Keratinocyte (primary cell): Measurements from ENCODE around the gene WDR7. TPM values are rescaled to one million over a fixed set of nuclear protein-coding genes. Genes with fewer than 3 reads are reported as not detected.
A peak's percentile ranks its signal among the peaks of the same experiment; 100 is the strongest.

Source experiments
- DNase-seq: peaks from one replicate; pipeline ENCODE4 v3.0.0-alpha.2; 2011; ENCODE audit warnings: low read depth, missing footprints, low spot score
- FAIRE-seq: peaks from 2 replicates; lab custom pipeline; 2011; peaks lifted over from hg19 to GRCh38; lab: Jason Lieb, UNC
- H2AFZ ChIP-seq: 2 replicates; pipeline ENCODE4 v1.6.0; 2012; ENCODE audit warnings: low read length, control low read depth, inconsistent platforms; ENCODE audit not compliant: control insufficient read depth
- H3K27ac ChIP-seq: 2 replicates; pipeline ENCODE4 v1.5.1; 2011; ENCODE audit warnings: low read length; ENCODE audit not compliant: control insufficient read depth, insufficient read depth
- H3K27me3 ChIP-seq: 3 replicates; pipeline ENCODE4 v1.6.0; 2011; ENCODE audit warnings: low read length; ENCODE audit not compliant: control insufficient read depth, insufficient read depth; ENCODE audit errors: extremely low read depth
- H3K36me3 ChIP-seq, 2 experiments: 2 replicates in 1 of 2; 3 replicates in 1 of 2; pipeline ENCODE4 v1.5.1; 2011; ENCODE audit warnings: low read length in 2 of 2, mild to moderate bottlenecking in 1 of 2; ENCODE audit not compliant: control insufficient read depth in 2 of 2, insufficient read depth in 2 of 2; ENCODE audit errors: extremely low read depth in 1 of 2
- H3K4me1 ChIP-seq: 3 replicates; pipeline ENCODE4 v1.5.1; 2011; ENCODE audit warnings: low read length; ENCODE audit not compliant: control insufficient read depth, insufficient read depth; ENCODE audit errors: extremely low read depth
- H3K4me2 ChIP-seq: 3 replicates; pipeline ENCODE4 v1.6.0; 2011; ENCODE audit warnings: low read depth, low read length; ENCODE audit not compliant: control insufficient read depth, insufficient read depth; ENCODE audit errors: extremely low read depth
- H3K4me3 ChIP-seq, 3 experiments: fragments of 200-600 bp in 1 of 3; sonication (generic) in 1 of 3; 2 replicates in 2 of 3; 3 replicates in 1 of 3; pipeline ENCODE4 v1.5.1; 2011 to 2016; ENCODE audit warnings: low read length in 3 of 3, mild to moderate bottlenecking in 3 of 3, control low read depth in 2 of 3, inconsistent platforms in 1 of 3, low read depth in 1 of 3, mixed read lengths in 1 of 3, mixed run types in 1 of 3, moderate library complexity in 1 of 3; ENCODE audit not compliant: control insufficient read depth in 2 of 3, insufficient read depth in 2 of 3; ENCODE audit errors: extremely low read depth in 1 of 3
- H3K79me2 ChIP-seq: 2 replicates; pipeline ENCODE4 v1.6.0; 2012; ENCODE audit warnings: low read length; ENCODE audit not compliant: control insufficient read depth, insufficient read depth
- H3K9ac ChIP-seq: 3 replicates; pipeline ENCODE4 v1.6.0; 2011; ENCODE audit warnings: low read length; ENCODE audit not compliant: control insufficient read depth, insufficient read depth; ENCODE audit errors: extremely low read depth
- H3K9me1 ChIP-seq: 3 replicates; pipeline ENCODE4 v1.6.0; 2011; ENCODE audit warnings: low read length; ENCODE audit not compliant: control insufficient read depth, insufficient read depth; ENCODE audit errors: extremely low read depth
- H3K9me3 ChIP-seq: 2 replicates; pipeline ENCODE4 v1.5.1; 2012; ENCODE audit warnings: low read depth, low read length; ENCODE audit not compliant: control insufficient read depth
- H4K20me1 ChIP-seq: 3 replicates; pipeline ENCODE4 v1.6.0; 2011; ENCODE audit warnings: low read length; ENCODE audit not compliant: control insufficient read depth, insufficient read depth; ENCODE audit errors: extremely low read depth
- CTCF ChIP-seq, 3 experiments: IDR thresholded peaks in 1 of 3; conservative IDR thresholded peaks in 1 of 3; optimal IDR thresholded peaks in 1 of 3; 2 replicates in 2 of 3; 3 replicates in 1 of 3; pipeline versions ENCODE3 to v1.5.1; 2011; ENCODE audit warnings: low read length in 3 of 3, mild to moderate bottlenecking in 3 of 3, moderate library complexity in 2 of 3, control low read depth in 1 of 3, inconsistent platforms in 1 of 3; ENCODE audit not compliant: insufficient read depth in 2 of 3; ENCODE audit errors: extremely low read depth in 1 of 3
- EZH2 ChIP-seq: IDR thresholded peaks from one replicate; pipeline ENCODE4 v1.6.1; 2012; ENCODE audit warnings: inconsistent platforms, mild to moderate bottlenecking, low read length, moderate library complexity
- dilution Hi-C: fragments of 300-500 bp; cut with MboI; formaldehyde crosslinking; loops from one replicate; pipeline ENCODE4 v1.7.0; 2020; ENCODE audit warnings: low sequenced_read_pairs; ENCODE audit not compliant: extremely low pct_ligation_motif_present
- polyA plus RNA-seq, 5 experiments: library from polyadenylated mRNA; depleted of rRNA in 3 of 5; stranded (reverse) in 3 of 5; stranded (forward) in 1 of 5; unstranded in 1 of 5; fragments of >200 nt; gene quantifications; 1 replicate in 1 of 5; 2 replicates in 3 of 5; 3 replicates in 1 of 5; pipeline versions ENCODE4 v1.2.1 to v1.2.3, GENCODE V29; 2011 to 2012; ENCODE audit warnings: missing spikeins in 2 of 5, low read depth in 1 of 5, low replicate concordance in 1 of 5

WDR7 gene
- polyA plus RNA-seq, 1 donor (not counting 4 experiments of a cell fraction or from before 2014, with no cell fraction given) = 6.9 TPM

GRCh38 chr18:56649996-56650395 is 1.2 kb upstream of the WDR7 start:
- H3K36me3 ChIP-seq = no peaks in the 10 kb centered on the region
- FAIRE-seq (no peak), DNase-seq (no peak)
- H3K4me1 ChIP-seq = peaks cover 11% of the 10 kb centered on the region
- no peak for TF ChIP-seq CTCF (optimal IDR thresholded peaks at IDR 0.05 in 1 of 3, IDR thresholded peaks at IDR 0.05 in 1 of 3, conservative IDR thresholded peaks at IDR 0.05 in 1 of 3; ENCODE audit: extremely low read depth in 1 of 3, insufficient read depth in 2 of 3, low read length in 3 of 3)
- TF ChIP-seq EZH2 = no peak
- no peak overlapping the region for H3K27ac ChIP-seq
- no peak overlapping the region for H3K4me2 ChIP-seq
- H3K9me1 ChIP-seq = no peaks in the 10 kb centered on the region
- no peak overlapping the region for H3K9ac ChIP-seq
- peaks cover 14% of the 10 kb centered on the region for H3K79me2 ChIP-seq
- H4K20me1 ChIP-seq = no peaks in the 10 kb centered on the region
- no peaks in the 10 kb centered on the region for H3K27me3 ChIP-seq
- H3K4me3 ChIP-seq = no peak overlapping the region
- H3K9me3 ChIP-seq = no peaks in the 10 kb centered on the region
- dilution Hi-C loops = no loop called here
- no peak overlapping the region for H2AFZ ChIP-seq

GRCh38 chr18:56651771-56652092 is 573 bp downstream of the WDR7 start:
- H3K4me3 ChIP-seq = peak overlapping the region; percentile 89 to 98 (median 94)
- peaks cover 11% of the 10 kb centered on the region for H3K4me1 ChIP-seq
- no peaks in the 10 kb centered on the region for H3K9me1 ChIP-seq
- TF ChIP-seq EZH2 (no peak), CTCF (optimal IDR thresholded peaks at IDR 0.05 in 1 of 3, IDR thresholded peaks at IDR 0.05 in 1 of 3, conservative IDR thresholded peaks at IDR 0.05 in 1 of 3; ENCODE audit: extremely low read depth in 1 of 3, insufficient read depth in 2 of 3, low read length in 3 of 3) (no peak)
- H2AFZ ChIP-seq = peak overlapping the region; percentile 98
- H4K20me1 ChIP-seq = no peaks in the 10 kb centered on the region
- FAIRE-seq = no peak
- DNase-seq = no peak
- no peaks in the 10 kb centered on the region for H3K27me3 ChIP-seq
- no peaks in the 10 kb centered on the region for H3K9me3 ChIP-seq
- no peaks in the 10 kb centered on the region for H3K36me3 ChIP-seq
- H3K79me2 ChIP-seq = peaks cover 19% of the 10 kb centered on the region
- H3K9ac ChIP-seq = peak overlapping the region; percentile 77
- peak overlapping the region; percentile 95 for H3K4me2 ChIP-seq
- H3K27ac ChIP-seq = peak overlapping the region; percentile 66
- dilution Hi-C loops = no loop called here
